SH-SY5Y (cell line): Measurements from ENCODE around the gene GATB.
A peak's percentile ranks its signal among the peaks of the same experiment; 100 is the strongest.

Source experiments
- GATA2 ChIP-seq: IDR thresholded peaks from 2 replicates; pipeline ENCODE4 v1.6.1; 2011; ENCODE audit warnings: mild to moderate bottlenecking, low read depth, low read length
- GATA3 ChIP-seq: IDR thresholded peaks from 2 replicates; pipeline ENCODE4 v1.6.1; 2011; ENCODE audit warnings: low read depth, mild to moderate bottlenecking, low read length, moderate library complexity

Gene GATB

GRCh38 chr4:151703401-151703800 lies 57.4 kb downstream of the GATB start:
- TF ChIP-seq GATA2 (no peak), GATA3 (no peak)

- TF ChIP-seq GATA3 (no peak), GATA2 (no peak)
These were observed 58.6 kb downstream of the GATB start for GRCh38 chr4:151702256-151702655.

- TF ChIP-seq GATA3 (no peak), GATA2 (no peak)
These were observed 60.1 kb downstream of the GATB start for GRCh38 chr4:151700566-151701316.

- no peak for TF ChIP-seq GATA3
- TF ChIP-seq GATA2, result no peak
These were observed 62.6 kb downstream of the GATB start for GRCh38 chr4:151698213-151698612.

DNA sequence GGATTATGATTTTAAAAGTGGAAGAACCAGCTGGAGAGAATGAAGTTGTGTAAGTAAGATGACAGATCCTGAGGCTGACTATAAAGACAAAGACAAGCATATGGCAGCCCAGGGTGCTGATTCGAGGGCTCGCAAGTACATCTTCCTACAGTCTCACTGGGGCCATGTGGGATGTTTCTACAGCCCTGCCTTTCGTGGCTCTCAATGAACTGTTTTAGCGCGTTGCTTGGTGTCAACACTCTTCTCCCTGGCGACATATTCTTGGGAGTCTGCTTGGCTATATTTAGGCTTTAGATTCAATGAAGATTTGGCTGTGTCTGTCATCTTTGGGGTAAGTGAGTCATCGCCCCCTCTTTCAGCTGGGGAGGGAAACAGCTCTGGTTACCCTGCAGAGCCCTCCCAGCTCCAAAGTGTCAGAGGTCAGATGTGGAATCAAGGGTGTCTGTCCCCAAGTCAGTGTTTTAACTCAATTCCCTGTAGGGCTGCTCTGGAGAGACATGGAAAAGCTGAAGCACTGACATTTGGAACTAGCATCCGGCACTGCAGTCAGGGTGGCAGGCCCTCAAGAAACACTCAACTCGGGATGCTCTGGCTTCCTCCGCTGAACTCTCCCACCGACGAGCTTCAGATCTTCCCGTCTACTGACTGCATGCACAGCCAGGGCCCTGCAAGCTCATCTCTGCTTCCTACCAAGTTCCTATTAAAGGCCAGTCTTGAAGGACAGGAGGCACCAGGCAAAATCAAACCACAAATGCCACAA lies 65.7 kb downstream of the GATB start:
- TF ChIP-seq GATA3, result no peak
- no peak for TF ChIP-seq GATA2

- no peak for TF ChIP-seq GATA3
- no peak for TF ChIP-seq GATA2
These were observed 67.8 kb downstream of the GATB start for GRCh38 chr4:151692821-151693673.

DNA sequence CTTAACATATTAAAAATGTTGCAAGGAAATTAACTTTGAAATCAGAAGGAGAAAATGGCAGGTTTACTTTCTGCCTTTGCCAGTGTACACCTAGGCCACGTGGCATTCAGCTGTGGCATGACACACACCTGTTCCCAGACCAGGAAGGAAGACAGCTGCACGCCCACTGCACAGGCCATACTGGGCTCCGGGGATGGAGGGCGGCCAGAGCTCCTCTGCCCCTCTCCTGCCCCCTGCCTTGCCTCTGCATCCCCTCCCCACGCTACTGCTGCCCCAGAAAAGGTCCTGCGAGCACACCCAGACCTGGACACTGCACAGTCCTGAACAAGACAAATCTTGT lies 68.4 kb downstream of the GATB start:
- TF ChIP-seq GATA3 (no peak), GATA2 (no peak)

DNA sequence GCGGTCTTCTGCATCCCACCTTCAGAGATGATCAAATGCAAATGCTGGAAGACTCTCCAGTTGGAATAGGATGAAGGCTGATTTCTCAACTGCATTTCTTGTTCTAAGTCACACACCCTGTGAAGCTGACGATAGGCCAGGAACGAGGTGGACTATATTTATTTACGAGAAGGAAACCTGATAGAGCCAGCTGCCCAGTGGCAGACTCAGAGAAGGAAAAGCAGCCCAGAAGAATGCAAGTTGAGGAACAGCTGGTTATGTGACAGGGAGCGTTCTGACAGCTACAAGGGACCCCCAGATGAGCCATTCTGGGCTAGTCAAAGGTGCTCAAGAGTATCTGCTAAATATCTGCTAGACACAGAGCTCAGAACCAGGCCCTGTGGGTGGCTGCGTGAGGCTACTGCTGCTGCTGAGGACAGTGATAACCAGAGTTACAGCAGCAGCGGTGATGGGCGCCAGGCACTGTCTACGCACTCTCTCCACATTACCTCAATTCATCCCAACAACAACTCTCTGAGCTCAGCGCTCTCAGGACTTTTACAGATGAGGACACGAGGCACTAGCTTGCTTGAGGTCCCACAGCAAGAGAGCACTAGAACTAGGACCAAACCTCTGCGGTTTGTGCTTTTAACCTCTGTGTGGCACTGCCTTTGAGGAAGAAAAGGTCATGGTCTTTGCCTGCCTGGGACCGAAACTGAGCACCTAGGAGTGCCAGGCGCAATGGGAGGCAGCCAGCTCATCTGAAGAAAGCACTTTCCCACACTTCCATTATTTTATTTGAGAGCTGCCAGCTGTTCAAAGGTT lies 69.0 kb downstream of the GATB start:
- TF ChIP-seq GATA3, result no peak
- no peak for TF ChIP-seq GATA2

DNA sequence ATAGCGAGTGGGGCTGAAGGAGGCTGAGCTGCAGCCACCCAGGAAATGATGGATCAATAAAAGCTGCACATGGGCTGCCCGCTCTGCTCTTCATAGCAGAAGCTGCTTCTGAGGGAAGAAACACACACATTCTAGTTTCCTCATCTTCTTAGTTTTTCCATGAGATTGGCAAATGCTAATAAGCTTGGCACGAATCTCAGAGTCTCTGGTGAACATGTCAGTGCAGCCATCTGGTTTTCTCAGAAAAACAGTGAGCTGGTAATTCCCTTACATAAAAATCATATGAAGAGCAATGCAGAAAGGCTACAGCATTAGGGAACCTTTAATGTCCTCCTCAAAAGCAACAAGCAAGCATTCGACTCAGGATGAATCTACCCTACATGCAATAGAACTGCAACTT lies 69.9 kb downstream of the GATB start:
- no peak for TF ChIP-seq GATA2
- TF ChIP-seq GATA3, result no peak

DNA sequence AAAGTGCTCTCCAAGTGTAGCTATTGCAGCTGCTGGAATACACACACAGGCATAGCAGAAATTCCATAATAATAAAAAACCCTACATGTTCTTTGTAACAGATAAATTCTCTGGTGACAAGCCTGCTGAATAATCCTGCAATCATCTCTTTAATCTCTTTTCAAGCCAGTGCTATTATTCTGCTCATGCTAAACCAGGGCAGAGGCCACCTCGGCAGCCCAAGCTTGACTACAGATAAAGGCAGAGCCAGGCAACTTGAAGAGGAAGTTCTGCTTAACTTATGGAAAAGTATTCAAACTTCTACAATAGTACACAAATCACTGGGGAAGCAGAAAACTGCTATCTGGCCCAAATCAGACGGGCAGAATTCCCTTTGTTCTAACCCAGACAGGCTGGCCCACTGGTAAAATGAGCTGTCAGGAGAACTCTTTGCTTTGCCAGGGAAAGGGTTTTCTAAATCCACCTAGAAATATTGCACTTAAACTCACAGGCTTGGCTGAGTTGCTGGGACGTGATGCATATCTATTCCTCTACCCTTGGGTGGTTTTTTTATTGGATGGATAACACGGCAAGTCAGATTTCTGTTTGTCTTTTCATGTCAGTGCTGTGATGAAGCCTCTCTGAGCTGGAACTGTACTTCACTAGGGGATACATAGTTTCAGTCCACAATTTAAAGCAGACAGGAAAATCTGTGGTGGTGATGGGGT lies 70.5 kb downstream of the GATB start:
- TF ChIP-seq GATA2 (peak; percentile 61), GATA3 (peak; percentile 44)

GRCh38 chr4:151689211-151689991 lies 71.4 kb downstream of the GATB start:
- no peak for TF ChIP-seq GATA2
- TF ChIP-seq GATA3, result no peak

- no peak for TF ChIP-seq GATA3
- no peak for TF ChIP-seq GATA2
These were observed 72.1 kb downstream of the GATB start for GRCh38 chr4:151688785-151689043.

GRCh38 chr4:151688003-151688784 lies 72.6 kb downstream of the GATB start:
- TF ChIP-seq GATA2 (no peak), GATA3 (no peak)
